ENCODE data around the gene DSCAM.

DSCAM gene

DNA sequence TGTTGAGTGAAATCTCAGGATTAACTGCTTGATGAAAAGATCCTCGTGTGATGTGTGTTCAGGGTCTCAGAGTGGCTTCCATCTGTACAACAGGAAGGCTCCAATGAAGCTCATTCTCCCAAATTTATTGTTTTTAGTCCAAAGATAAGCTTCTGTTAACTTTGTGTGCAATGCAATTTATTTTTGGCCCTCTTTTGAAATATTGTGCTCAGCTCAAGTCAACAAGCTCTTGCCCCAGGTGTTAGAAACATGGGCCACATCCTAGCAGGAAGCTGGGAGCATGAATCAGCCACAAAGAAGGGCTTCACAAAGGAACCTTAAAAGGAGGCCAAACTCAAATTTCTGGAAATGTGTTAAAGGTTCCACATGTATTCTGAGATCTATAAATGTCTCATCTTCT is 844.0 kb downstream of the DSCAM start:
- DNase-seq (ENCODE audit: low read depth, low spot score) = no peak

DNA sequence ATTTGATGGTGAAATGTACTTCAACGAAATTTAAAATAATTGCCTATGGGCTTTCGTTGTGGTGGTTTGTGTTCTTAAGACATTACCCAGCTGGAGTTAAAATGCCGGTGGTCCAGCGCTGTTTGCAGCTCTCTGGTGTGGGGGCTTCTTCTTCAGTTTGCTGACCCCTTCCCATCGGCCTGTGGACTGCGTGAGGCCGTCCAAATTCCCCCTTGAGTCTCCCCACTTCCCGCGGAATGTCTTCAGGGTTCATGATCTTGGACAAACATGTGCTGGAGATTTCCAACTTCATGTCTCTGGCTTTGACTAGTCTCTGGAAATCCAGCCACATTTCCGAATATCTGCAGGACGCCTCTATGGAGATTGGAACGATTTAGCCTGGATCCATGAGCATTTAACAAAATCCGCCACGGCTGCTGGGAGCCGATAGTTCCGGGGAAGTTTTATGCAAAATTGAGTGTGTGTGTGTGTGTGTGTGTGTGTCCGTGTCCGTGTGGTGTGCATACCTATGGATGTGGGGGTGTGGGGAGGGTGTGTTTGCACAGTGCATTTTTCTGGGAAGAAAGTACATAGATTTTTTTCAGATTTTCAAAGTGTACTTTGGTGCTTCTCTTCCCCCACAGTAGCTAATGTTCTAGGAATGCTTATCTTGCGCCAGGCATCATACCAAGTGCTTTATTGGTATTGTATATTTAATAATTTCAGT is 862.5 kb downstream of the DSCAM start:
- DNase-seq (ENCODE audit: low read depth, low spot score) = no peak

DNA sequence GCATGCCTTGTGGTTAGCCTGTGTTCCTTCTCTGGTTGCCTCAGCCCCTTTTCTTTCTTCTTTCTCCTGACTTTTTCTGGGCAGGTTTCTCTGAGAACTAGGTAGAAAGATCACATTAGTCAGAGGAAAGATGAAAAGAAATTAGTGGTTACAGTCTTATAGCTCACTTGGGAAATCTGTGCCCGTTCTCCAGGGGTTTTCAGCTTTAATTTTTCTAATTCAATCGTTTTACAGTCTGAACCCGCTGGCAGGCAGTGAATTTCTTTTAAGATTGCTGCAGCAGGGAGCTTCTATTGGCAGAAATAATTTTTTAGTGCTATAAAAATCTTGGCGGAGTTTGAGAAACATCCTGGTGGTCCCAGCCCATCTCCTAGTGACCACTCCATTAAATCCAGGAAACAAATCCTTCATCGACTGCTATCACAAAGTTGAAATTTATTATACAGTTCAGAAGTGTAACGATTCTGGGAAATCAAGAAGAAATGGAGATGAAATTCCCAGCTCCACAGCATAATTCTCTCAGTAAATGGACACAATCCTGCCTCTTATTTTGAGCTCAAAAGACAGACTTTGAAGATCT is 866.6 kb downstream of the DSCAM start:
- DNase-seq (ENCODE audit: low read depth, low spot score) = no peak

DNA sequence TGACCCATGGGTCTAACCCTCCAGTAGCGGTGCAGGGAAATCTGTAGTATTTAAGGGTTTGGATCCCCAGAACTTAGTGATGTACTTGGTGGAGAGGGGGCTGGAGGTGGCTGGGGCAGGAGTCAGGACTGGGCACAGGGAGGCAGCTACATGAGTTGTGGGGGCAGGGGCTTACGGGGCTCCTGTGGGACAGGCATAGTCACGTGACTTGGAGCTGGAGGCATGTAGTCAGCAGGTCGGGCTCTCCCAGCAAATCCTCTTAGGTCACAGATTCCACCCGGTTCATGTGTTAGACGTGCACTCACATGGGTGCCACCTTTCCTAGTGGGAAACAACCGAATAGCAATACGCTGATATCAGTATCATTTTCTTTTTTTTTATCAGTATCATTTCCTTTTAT is 867.6 kb downstream of the DSCAM start:
- no peak for DNase-seq (ENCODE audit: low read depth, low spot score)

DNA sequence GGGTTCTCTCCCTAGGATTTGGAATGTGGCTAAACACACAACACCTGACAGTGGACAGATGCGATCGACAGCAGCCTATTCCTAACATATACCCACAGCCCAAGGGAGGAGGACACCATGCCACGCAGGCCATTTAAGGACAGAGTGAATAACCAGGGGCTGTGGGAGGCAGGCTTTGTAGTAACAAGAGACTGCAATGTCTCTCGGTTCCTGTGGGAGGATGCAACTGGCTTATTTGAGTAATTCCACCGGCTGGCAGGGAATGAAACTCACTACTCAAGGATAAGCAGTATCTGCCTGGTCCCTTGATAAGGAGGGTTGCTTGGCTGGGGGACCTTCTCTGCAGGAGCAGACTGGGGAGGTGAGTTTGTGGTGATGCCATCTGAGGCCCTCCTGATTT is 870.2 kb downstream of the DSCAM start:
- no peak for DNase-seq (ENCODE audit: low read depth, low spot score)

DNA sequence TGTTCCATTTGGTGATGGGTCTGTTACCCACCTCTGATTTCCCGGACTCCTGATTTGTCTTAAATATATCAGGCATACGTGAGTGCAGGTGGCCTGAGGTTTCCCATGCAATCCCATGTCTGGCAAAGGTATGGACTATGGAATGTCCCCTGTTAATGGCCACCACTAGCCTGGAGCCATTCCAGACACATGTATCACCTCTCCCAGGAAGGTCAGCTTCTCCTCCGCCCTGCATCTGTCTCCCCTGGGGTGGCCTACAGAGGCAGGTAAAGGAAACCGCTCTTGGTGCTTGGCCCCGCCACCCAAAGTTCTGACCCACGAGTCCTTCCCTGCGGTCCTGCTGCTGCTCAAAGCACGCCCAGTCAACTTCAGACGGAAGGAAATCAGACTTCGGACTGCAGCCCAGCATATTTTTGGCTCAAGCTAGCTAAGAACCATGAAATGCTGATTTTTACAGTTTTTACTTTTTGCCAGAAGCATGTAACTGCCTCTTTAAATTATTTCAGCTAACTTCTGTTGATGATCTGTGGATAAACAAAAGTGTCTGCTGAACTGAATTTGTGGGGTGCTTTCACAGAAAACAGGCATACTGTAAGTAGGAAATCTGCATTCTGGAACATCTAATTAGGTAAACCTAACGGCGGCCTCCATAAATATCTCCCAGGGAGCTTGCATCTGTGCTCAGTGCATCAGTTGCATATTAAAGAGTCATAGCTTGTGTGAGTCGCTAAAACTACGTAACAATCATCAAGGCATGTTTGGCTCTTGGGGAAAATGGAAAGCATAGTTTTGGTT is 873.8 kb downstream of the DSCAM start:
- DNase-seq (ENCODE audit: low read depth, low spot score) = no peak

DNA sequence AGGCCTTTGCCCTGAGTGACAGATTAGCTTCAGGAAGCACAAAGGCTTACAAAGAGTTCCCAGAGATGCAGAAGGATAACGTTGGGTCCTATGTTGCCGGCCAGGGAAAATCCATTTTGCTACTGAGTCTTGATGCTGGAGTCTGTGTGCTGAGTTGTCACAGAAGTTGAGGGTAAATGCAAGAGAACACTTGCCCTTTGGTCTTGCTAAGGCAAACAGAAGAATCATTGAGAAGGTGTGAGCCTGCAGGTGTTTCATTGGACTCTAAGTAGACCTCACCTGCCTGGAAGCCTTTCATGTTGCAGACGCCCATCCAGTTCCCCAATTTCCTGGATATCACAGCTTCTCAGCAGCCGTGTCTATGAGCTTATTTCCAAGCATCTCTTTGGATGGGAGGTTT is 874.5 kb downstream of the DSCAM start:
- DNase-seq (ENCODE audit: low read depth, low spot score) = no peak

DNA sequence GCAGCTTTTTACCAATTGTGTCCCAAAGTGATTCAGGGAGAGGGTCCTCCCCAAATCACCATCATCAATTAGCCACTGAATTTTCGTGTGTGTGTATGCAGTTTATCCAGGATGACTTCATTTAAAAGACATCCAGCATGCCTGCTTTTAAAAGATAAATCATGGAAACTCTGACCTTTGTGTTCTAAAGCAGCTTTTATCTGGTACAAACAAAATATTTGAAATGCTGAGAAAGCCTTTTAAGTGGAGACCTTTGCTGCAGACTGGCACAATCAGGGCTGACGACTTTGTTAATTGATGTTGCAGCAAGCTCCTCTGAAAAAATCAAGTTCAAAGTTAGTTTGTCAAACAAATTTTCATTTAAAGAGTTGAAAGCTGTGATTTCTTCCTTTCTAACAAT is 875.0 kb downstream of the DSCAM start:
- DNase-seq (ENCODE audit: low read depth, low spot score) = no peak

DNA sequence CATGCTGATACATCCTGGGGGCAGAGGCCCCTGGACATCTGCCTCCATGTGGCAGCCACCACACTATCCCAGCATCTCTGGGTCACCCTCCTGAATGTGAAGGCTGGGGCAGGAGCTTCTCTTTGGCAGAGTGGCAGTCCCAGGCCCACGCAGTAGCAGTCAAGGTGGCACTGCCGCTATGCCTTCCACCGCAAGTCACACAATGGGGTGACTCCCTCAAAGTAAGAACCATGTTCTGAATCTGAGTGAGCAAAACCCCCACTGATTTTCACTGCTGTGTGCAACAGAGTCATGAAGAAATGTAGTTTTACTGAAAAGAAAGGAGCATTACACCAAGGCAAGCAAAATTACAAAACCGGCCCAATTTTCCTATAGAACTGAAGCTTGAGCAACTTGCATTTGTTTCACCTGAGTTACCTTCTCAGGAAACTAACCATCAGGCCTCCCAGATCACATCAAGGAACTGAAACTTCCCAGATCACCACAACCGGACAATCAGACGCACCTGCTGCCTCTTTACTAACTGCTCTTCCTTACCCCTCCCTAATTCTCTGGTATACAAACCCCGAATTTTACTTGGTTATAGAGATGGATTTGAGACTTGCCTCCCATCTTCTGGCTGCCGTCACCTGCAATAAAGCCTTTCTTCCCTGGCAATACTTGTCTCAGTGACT is 877.1 kb downstream of the DSCAM start:
- no peak for DNase-seq (ENCODE audit: low read depth, low spot score)

DNA sequence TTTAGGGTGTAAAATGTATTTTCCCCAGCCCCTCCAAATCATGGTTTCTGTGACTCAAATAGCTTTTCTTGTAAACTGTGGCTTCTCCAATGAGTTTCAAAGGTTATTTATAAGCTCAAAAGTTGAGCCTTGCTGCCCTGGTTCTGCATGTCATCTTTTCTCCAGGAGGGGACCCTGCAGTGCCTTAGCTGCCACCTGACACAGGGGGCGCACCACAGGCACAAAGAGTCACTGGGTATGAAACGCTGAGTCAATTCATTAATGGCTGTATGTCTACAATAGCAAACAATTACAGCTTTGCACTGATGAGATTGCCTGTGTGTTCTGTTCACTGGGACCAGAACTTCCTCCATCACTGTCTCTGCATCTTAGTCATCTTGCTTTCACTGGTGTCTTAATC is 878.9 kb downstream of the DSCAM start:
- DNase-seq (ENCODE audit: low read depth, low spot score) = no peak

DNA sequence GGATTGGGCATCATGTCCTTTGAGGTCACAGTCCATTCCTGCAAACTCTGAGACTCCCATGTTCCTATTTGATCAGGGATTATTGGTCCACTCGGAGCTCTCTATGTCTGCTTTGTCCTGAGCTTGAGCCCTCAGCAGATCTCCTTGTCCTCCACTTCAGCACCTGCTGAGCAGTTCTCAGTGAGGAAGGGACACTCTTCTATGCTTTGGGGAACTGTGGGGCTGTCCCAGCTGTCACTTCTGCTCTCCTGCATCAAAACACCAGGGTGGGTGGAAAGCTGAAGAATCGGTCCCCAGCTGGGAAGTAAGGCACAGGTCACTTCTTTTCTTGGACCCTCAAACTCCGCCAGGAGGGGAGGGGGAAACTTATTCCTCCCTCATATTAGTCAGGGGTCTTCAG is 880.2 kb downstream of the DSCAM start:
- DNase-seq (ENCODE audit: low read depth, low spot score) = no peak

DNA sequence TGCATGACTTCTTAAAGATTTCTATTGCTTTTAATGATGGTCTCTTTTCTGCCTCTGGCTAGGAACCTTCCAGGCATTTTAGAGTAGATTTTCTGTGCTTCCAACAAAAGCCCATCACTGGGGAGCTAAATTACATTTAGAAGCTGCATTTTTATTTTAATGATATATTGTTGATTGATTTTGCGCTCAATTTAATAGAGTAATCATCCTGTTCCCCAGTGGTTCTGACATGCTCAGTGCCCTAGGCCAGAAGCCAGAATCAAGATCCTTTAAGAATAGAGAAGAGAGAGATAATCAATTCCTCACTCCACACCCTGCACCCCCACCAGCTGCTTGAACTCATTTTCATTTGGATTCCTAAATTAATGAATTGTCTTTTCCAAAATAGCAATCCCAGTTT is 881.9 kb downstream of the DSCAM start:
- DNase-seq (ENCODE audit: low read depth, low spot score) = no peak

DNA sequence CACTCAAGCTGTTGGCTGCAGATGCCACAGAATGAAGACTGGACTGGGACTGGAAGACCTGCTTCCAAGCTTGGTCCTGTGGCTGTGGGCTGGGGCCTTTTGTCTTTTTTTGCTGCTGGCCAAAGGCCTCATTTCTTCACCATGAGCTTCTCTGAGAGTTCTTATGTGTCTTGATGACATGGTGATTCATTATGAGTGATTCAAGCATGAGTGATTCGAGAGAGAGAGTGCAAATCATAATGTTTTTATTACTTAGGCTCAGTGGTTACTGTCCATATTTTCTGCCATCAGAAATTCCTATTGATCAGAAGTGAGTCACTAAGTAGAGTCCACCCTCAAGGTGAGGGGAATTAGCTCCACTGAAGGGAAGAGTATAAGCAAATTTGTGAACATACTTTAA is 885.7 kb downstream of the DSCAM start:
- no peak for DNase-seq (ENCODE audit: low read depth, low spot score)

Measured in brain pericyte (primary cell).